Ovary (tissue), 9 donors: ENCODE measurements around the gene ITPR2. TPM values are rescaled to one million over a fixed set of nuclear protein-coding genes. Genes with fewer than 3 reads are reported as not detected.
"Not testable (repeated sequence)": the region's sequence is repeated elsewhere in the genome, so short reads cannot be mapped to it uniquely, and the experiment has no call there.

ENCODE experiments used
- DNase-seq, 5 donors: peaks; one replicate each; pipeline ENCODE4 v3.0.0-alpha.2; 2019 to 2020
- H3K27ac ChIP-seq, 2 donors: fragments of 200-600 bp; one replicate each; pipeline versions ENCODE4 v1.5.1 to v1.8.0; 2019 to 2022
- H3K27me3 ChIP-seq: fragments of 200-600 bp; one replicate; pipeline ENCODE4 v1.8.0; 2022
- H3K36me3 ChIP-seq: fragments of 200-600 bp; sonication (generic); one replicate; pipeline ENCODE4 v1.5.1; 2019
- H3K4me1 ChIP-seq: one replicate; pipeline ENCODE4 v1.8.1; 2013; ENCODE audit warnings: mild to moderate bottlenecking, moderate library complexity; ENCODE audit not compliant: insufficient read depth
- H3K4me3 ChIP-seq: fragments of 200-600 bp; sonication (generic); one replicate; pipeline ENCODE4 v1.5.1; 2017
- H3K9me3 ChIP-seq, 2 donors: fragments of 200-600 bp in 1 of 2; sonication (generic) in 1 of 2; one replicate each; pipeline versions ENCODE4 v1.5.1 to v1.8.1; 2013 to 2019; ENCODE audit warnings: mild to moderate bottlenecking in 1 of 2, moderate library complexity in 1 of 2
- CTCF ChIP-seq, 3 donors: fragments of 450-650 bp in 2 of 3; fragments of 200-600 bp in 1 of 3; IDR thresholded peaks; one replicate each; pipeline versions ENCODE4 v1.5.1 to v1.8.0; 2016 to 2022; ENCODE audit warnings: antibody characterized with exemption in 3 of 3, mild to moderate bottlenecking in 1 of 3
- EP300 ChIP-seq: sonication (generic); formaldehyde crosslinking; IDR thresholded peaks from one replicate; pipeline ENCODE4 v1.6.1; 2017; ENCODE audit warnings: antibody characterized with exemption
- POLR2A ChIP-seq: fragments of 450-650 bp; IDR thresholded peaks from one replicate; pipeline ENCODE4 v1.6.1; 2017; ENCODE audit warnings: antibody characterized with exemption, mild to moderate bottlenecking, moderate library complexity
- WGBS, 3 donors: extraction: QIAGEN DNeasy Blood & Tissue Kit in 1 of 3; methylation state at CpG; one replicate each; pipeline versions ENCODE4 v1.1.5 to v1.1.7; 2013 to 2017; 5-methylcytosine and 5-hydroxymethylcytosine counted together
- intact Hi-C, 4 donors: fragments of 100-400 bp; cut with DNase I; formaldehyde crosslinking; loops; one replicate each; pipeline versions ENCODE4 v1.11.0 to v1.15.1; 2022 to 2023
- polyA plus RNA-seq, 2 donors: library from polyadenylated mRNA; stranded (reverse); fragments of 200-250 nt in 1 of 2; fragments of 350-450 nt in 1 of 2; fragmentation: Illumina TruSeq in 1 of 2; extraction: RNeasy Lipid Tissue Mini Kit (QIAGEN cat#74804) in 1 of 2; gene quantifications; one replicate each; pipeline ENCODE4 v1.2.3, GENCODE V29; 2013 to 2014
- total RNA-seq, 7 donors: library from RNA; depleted of rRNA in 2 of 7; stranded (reverse); fragments of >200 nt in 2 of 7; fragmentation: NEBNext Ultra II Directional in 3 of 7; extraction: Animal tissue kit (Norgen Biotek cat#: 25700) in 3 of 7; gene quantifications; one replicate each; pipeline versions ENCODE4 v1.1.0 to v1.2.4, GENCODE V29; 2016 to 2023
- donor health status: DM: no; HTN: no; CAD: no; lungs with moderate emphysema.
- donor health status: DM: no; HTN: no; CAD: no.
- donor health status: Bipolar disorder and iron deficiency.
- donor health status: DM: yes; HTN: yes; CAD: no.
- donor health status: DM: no; HTN: no; CAD: no.
- donor health status: DM: yes; HTN: yes; CAD: no.

ITPR2 gene
- total and polyA plus RNA-seq, 9 donors, result 5.9 to 51.1 (median 32.9) TPM

DNA sequence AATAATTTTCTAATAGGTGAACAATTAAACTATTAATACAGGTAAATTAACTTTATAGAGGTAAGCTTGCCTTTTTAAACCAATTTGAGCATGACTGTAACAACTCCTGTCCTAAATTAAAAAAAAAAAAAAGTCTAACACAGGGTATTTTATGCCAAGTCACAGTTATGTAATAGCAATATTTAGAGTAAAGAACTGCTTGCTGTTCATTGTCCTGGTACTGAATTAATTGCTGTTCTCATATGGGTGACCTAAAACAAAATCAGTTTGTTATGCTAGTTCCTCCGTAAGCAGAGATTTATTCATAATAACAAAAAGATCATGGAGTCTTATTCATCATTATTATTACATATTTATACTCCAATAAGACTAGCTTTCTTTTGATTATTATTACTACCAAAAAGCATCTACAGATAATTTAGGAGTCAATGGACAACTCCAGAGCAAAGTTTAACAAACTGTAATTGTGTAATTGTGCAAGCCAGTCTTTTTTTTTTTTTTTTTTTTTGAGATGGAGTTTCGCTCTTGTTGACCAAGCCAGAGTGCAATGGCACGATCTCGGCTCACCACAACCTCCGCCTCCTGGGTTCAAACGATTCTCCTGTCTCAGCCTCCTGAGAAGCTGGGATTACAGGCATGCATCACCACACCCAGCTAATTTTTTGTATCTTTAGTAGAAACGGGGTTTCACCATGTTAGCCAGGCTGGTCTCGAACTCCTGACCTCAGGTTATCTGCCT, 98.3 kb downstream of the ITPR2 start:
- H3K4me3 ChIP-seq, result no peak overlapping the region
- WGBS, 3 donors, result 76 to 87% (median 81%) methylated on average over 8 of the region's 8 CpGs
- TF ChIP-seq EP300 (no peak), CTCF (IDR thresholded peaks at IDR 0.05) (no peak), POLR2A (no peak)
- peaks cover 7% of the 10 kb centered on the region for H3K4me1 ChIP-seq
- intact Hi-C loops, result no loop called here
- no peak for DNase-seq
- H3K9me3 ChIP-seq, result no peaks in the 10 kb centered on the region
- H3K27me3 ChIP-seq, result no peaks in the 10 kb centered on the region
- H3K36me3 ChIP-seq, result no peaks in the 10 kb centered on the region
- H3K27ac ChIP-seq, result no peak overlapping the region

DNA sequence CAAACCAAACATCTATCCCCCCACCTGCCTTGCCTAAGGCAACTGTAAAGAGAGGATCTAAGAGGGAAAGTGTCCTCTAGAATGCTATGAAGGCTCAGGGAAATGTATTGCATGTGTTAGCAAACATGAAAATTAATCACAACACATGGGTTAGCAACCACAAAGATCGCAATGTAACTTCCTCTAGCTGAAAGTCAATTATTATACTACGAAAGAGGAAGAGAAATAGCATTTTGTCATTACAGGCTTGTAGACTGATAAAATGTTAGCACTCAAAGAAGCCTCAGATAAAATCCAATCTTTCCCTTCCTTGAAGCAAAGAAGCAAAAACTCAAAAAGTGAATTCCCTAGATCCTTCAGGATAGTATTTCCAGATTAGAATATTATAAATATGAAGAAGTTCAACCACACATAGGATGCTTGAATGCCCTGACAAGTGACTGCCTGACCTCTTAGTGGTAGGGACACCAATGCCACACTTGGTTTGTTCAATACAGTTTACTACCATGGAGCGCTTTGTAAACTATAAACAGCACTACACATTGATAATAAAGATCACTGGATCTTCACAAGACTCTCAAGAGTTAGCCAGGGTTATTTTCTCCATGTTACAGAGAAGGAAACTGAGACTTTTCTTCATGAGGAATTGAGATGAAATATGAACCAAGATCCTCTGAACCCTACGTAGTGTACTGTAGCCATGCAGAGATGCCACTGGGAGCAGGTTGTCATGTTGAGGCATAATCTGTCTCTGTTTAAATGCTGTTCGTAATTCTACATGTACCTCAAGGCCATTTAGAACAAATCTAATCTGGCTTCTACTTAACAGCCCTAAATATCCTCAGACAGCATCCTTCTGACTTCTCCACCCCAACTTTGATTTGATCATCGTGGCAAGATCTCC, 100.7 kb downstream of the ITPR2 start:
- TF ChIP-seq POLR2A (no peak), EP300 (no peak), CTCF (IDR thresholded peaks at IDR 0.05) (no peak)
- Histone ChIP-seq H3K27me3 (no peaks in the 10 kb centered on the region), H3K4me1 (peaks cover 7% of the 10 kb centered on the region), H3K9me3 (no peaks in the 10 kb centered on the region), H3K36me3 (no peaks in the 10 kb centered on the region), H3K4me3 (no peak overlapping the region), H3K27ac (no peak overlapping the region)
- intact Hi-C loops, result no loop called here
- DNase-seq, result no peak
- 74 to 83% (median 79%) methylated on average over 6 of the region's 6 CpGs for WGBS, 3 donors

DNA sequence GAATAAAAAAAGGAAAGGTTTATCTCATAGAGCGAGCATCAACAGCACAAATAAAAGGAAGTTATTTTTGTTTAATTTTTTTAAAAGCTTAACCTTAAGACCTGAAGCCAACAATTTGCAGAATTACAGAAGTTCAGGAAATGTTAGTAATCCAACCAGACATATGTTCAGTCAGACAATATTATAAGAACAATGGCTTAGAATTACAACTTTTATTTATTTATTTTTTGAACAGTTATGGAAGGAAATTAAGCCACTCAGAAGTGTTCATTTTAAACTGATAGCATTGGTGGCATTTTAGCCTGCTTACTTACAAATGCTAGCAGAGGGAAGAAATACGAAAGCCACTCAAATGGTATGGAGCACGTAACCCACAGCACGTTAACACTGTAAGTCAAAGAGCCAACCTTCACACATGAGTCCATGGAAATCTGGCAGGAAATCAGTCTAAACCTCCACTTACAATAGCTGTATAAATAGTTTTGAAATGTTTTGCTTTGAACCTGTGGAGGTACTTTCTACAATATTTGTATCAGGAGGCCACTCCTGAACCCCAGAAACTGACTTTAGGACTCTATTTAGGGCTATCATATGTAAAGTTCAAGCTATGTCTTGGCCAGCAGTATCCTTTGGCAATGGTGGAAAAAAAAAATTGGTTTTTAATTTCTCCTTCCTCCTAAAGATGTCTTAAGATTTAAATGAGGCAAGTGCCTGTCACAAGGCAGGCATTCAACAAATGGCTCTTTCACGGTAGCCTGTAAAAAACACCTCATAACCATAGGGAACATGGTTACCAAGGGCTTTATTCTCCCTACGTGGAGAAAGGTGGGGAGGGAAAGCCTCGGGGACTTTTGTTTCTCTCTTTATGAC, 102.3 kb downstream of the ITPR2 start:
- peaks cover 7% of the 10 kb centered on the region for H3K4me1 ChIP-seq
- H3K4me3 ChIP-seq, result no peak overlapping the region
- no peak overlapping the region for H3K27ac ChIP-seq
- no peak for TF ChIP-seq EP300
- H3K9me3 ChIP-seq, result no peaks in the 10 kb centered on the region
- WGBS, 3 donors, result 85 to 90% (median 88%) methylated on average over 7 of the region's 7 CpGs
- H3K27me3 ChIP-seq, result no peaks in the 10 kb centered on the region
- no peaks in the 10 kb centered on the region for H3K36me3 ChIP-seq
- no peak for DNase-seq
- intact Hi-C loops, result no loop called here

DNA sequence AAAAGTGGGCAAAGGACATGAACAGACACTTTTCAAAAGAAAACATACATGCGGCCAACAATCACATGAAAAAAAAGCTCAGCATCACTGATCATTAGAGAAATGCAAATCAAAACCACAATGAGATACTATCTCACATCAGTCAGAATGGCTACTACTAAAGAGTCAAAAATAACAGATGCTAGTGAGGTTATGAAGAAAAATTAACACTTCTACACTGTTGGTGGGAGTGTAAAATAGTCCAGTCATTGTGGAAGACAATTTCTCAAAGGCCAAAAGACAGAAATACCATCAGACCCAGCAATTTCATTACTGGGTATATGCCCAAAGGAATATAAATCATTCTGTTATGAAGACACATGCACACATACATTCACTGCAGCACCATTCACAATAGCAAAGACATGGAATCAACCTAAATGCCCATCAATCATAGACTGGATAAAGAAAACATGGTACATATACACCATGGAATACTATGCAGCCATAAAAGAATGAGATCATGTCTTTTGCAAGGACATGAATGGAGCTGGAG, 103.8 kb downstream of the ITPR2 start:
- 88 to 98% (median 89%) methylated on average over 1 of the region's 1 CpG for WGBS, 3 donors
- intact Hi-C loops, H3K9me3 ChIP-seq, H3K27me3 ChIP-seq, DNase-seq, H3K27ac ChIP-seq, H3K4me3 ChIP-seq, H3K36me3 ChIP-seq, H3K4me1 ChIP-seq: not testable (repeated sequence)
